Measurements from ENCODE around the gene PLEKHA6.

The PLEKHA6 gene

GRCh38 chr1:204361341-204361771 is 1.6 kb upstream of the PLEKHA6 start:
- peaks cover 26% of the 10 kb centered on the region for H3K4me1 ChIP-seq (ENCODE audit: control insufficient read depth, low read depth, low read length)
- H3K27me3 ChIP-seq (ENCODE audit: control insufficient read depth, insufficient read depth, low read length): peaks cover 24% of the 10 kb centered on the region
- no peak overlapping the region for H3K9ac ChIP-seq (ENCODE audit: low read length)
- no peak overlapping the region for H3K27ac ChIP-seq (ENCODE audit: low read length)
- no peaks in the 10 kb centered on the region for H3K9me3 ChIP-seq (ENCODE audit: control insufficient read depth, low read depth, low read length)
- no peaks in the 10 kb centered on the region for H3K36me3 ChIP-seq (ENCODE audit: control insufficient read depth, low read depth, low read length)
- no peak overlapping the region for H3K4me3 ChIP-seq (ENCODE audit: low read length)

- no peaks in the 10 kb centered on the region for H3K9me3 ChIP-seq (ENCODE audit: control insufficient read depth, low read depth, low read length)
- peaks cover 26% of the 10 kb centered on the region for H3K4me1 ChIP-seq (ENCODE audit: control insufficient read depth, low read depth, low read length)
- no peak overlapping the region for H3K9ac ChIP-seq (ENCODE audit: low read length)
- H3K27me3 ChIP-seq (ENCODE audit: control insufficient read depth, insufficient read depth, low read length): peaks cover 24% of the 10 kb centered on the region
- no peak overlapping the region for H3K4me3 ChIP-seq (ENCODE audit: low read length)
- no peak overlapping the region for H3K27ac ChIP-seq (ENCODE audit: low read length)
- no peaks in the 10 kb centered on the region for H3K36me3 ChIP-seq (ENCODE audit: control insufficient read depth, low read depth, low read length)
These were observed 585 bp upstream of the PLEKHA6 start for GRCh38 chr1:204360314-204360713.

- Histone ChIP-seq H3K4me1 (ENCODE audit: control insufficient read depth, low read depth, low read length) (peaks cover 26% of the 10 kb centered on the region), H3K9ac (ENCODE audit: low read length) (no peak overlapping the region), H3K27ac (ENCODE audit: low read length) (no peak overlapping the region), H3K4me3 (ENCODE audit: low read length) (peak overlapping the region; percentile 28), H3K36me3 (ENCODE audit: control insufficient read depth, low read depth, low read length) (no peaks in the 10 kb centered on the region), H3K27me3 (ENCODE audit: control insufficient read depth, insufficient read depth, low read length) (peaks cover 21% of the 10 kb centered on the region), H3K9me3 (ENCODE audit: control insufficient read depth, low read depth, low read length) (no peaks in the 10 kb centered on the region)
These were observed 627 bp downstream of the PLEKHA6 start for GRCh38 chr1:204359131-204359473.

- H3K4me3 ChIP-seq (ENCODE audit: low read length): peak overlapping the region; percentile 28
- peaks cover 21% of the 10 kb centered on the region for H3K27me3 ChIP-seq (ENCODE audit: control insufficient read depth, insufficient read depth, low read length)
These were observed 1.1 kb downstream of the PLEKHA6 start for GRCh38 chr1:204358605-204359004.

GRCh38 chr1:204357551-204358490 is 1.9 kb downstream of the PLEKHA6 start:
- Histone ChIP-seq H3K9me3 (ENCODE audit: control insufficient read depth, low read depth, low read length) (no peaks in the 10 kb centered on the region), H3K36me3 (ENCODE audit: control insufficient read depth, low read depth, low read length) (no peaks in the 10 kb centered on the region), H3K4me1 (ENCODE audit: control insufficient read depth, low read depth, low read length) (peaks cover 26% of the 10 kb centered on the region), H3K4me3 (ENCODE audit: low read length) (no peak overlapping the region), H3K27ac (ENCODE audit: low read length) (no peak overlapping the region), H3K9ac (ENCODE audit: low read length) (no peak overlapping the region), H3K27me3 (ENCODE audit: control insufficient read depth, insufficient read depth, low read length) (peaks cover 14% of the 10 kb centered on the region)

More at GRCh38 chr1:204358605-204359004, 1.1 kb downstream of the PLEKHA6 start:
- Histone ChIP-seq H3K27ac (ENCODE audit: low read length) (no peak overlapping the region), H3K36me3 (ENCODE audit: control insufficient read depth, low read depth, low read length) (no peaks in the 10 kb centered on the region), H3K4me1 (ENCODE audit: control insufficient read depth, low read depth, low read length) (peaks cover 26% of the 10 kb centered on the region), H3K9ac (ENCODE audit: low read length) (no peak overlapping the region), H3K9me3 (ENCODE audit: control insufficient read depth, low read depth, low read length) (no peaks in the 10 kb centered on the region)

- H3K4me3 ChIP-seq (ENCODE audit: low read length): no peak overlapping the region
These were observed 2.7 kb downstream of the PLEKHA6 start for GRCh38 chr1:204356997-204357396.

GRCh38 chr1:204355913-204356312 is 3.8 kb downstream of the PLEKHA6 start:
- Histone ChIP-seq H3K4me3 (ENCODE audit: low read length) (no peak overlapping the region), H3K36me3 (ENCODE audit: control insufficient read depth, low read depth, low read length) (no peaks in the 10 kb centered on the region), H3K27ac (ENCODE audit: low read length) (no peak overlapping the region), H3K4me1 (ENCODE audit: control insufficient read depth, low read depth, low read length) (peaks cover 33% of the 10 kb centered on the region), H3K27me3 (ENCODE audit: control insufficient read depth, insufficient read depth, low read length) (peaks cover 4% of the 10 kb centered on the region), H3K9me3 (ENCODE audit: control insufficient read depth, low read depth, low read length) (no peaks in the 10 kb centered on the region), H3K9ac (ENCODE audit: low read length) (no peak overlapping the region)

More at GRCh38 chr1:204356997-204357396, 2.7 kb downstream of the PLEKHA6 start:
- H3K4me1 ChIP-seq (ENCODE audit: control insufficient read depth, low read depth, low read length): peaks cover 26% of the 10 kb centered on the region
- no peak overlapping the region for H3K9ac ChIP-seq (ENCODE audit: low read length)
- no peak overlapping the region for H3K27ac ChIP-seq (ENCODE audit: low read length)
- no peaks in the 10 kb centered on the region for H3K9me3 ChIP-seq (ENCODE audit: control insufficient read depth, low read depth, low read length)
- peaks cover 6% of the 10 kb centered on the region for H3K27me3 ChIP-seq (ENCODE audit: control insufficient read depth, insufficient read depth, low read length)
- no peaks in the 10 kb centered on the region for H3K36me3 ChIP-seq (ENCODE audit: control insufficient read depth, low read depth, low read length)

GRCh38 chr1:204354579-204354978 is 5.2 kb downstream of the PLEKHA6 start:
- H3K4me3 ChIP-seq (ENCODE audit: low read length): no peak overlapping the region
- peaks cover 39% of the 10 kb centered on the region for H3K4me1 ChIP-seq (ENCODE audit: control insufficient read depth, low read depth, low read length)
- H3K9ac ChIP-seq (ENCODE audit: low read length): no peak overlapping the region
- H3K27ac ChIP-seq (ENCODE audit: low read length): no peak overlapping the region
- no peaks in the 10 kb centered on the region for H3K9me3 ChIP-seq (ENCODE audit: control insufficient read depth, low read depth, low read length)
- no peaks in the 10 kb centered on the region for H3K27me3 ChIP-seq (ENCODE audit: control insufficient read depth, insufficient read depth, low read length)
- H3K36me3 ChIP-seq (ENCODE audit: control insufficient read depth, low read depth, low read length): no peaks in the 10 kb centered on the region

- no peaks in the 10 kb centered on the region for H3K36me3 ChIP-seq (ENCODE audit: control insufficient read depth, low read depth, low read length)
- no peak overlapping the region for H3K9ac ChIP-seq (ENCODE audit: low read length)
- no peak overlapping the region for H3K4me3 ChIP-seq (ENCODE audit: low read length)
- no peak overlapping the region for H3K27ac ChIP-seq (ENCODE audit: low read length)
- H3K4me1 ChIP-seq (ENCODE audit: control insufficient read depth, low read depth, low read length): peaks cover 30% of the 10 kb centered on the region
- H3K9me3 ChIP-seq (ENCODE audit: control insufficient read depth, low read depth, low read length): no peaks in the 10 kb centered on the region
- no peaks in the 10 kb centered on the region for H3K27me3 ChIP-seq (ENCODE audit: control insufficient read depth, insufficient read depth, low read length)
These were observed 6.4 kb downstream of the PLEKHA6 start for GRCh38 chr1:204353213-204353910.

GRCh38 chr1:204350857-204351573 is 8.7 kb downstream of the PLEKHA6 start:
- no peaks in the 10 kb centered on the region for H3K27me3 ChIP-seq (ENCODE audit: control insufficient read depth, insufficient read depth, low read length)
- no peaks in the 10 kb centered on the region for H3K36me3 ChIP-seq (ENCODE audit: control insufficient read depth, low read depth, low read length)
- H3K4me3 ChIP-seq (ENCODE audit: low read length): peak overlapping the region; percentile 28
- H3K4me1 ChIP-seq (ENCODE audit: control insufficient read depth, low read depth, low read length): peaks cover 19% of the 10 kb centered on the region
- no peak overlapping the region for H3K9ac ChIP-seq (ENCODE audit: low read length)
- no peaks in the 10 kb centered on the region for H3K9me3 ChIP-seq (ENCODE audit: control insufficient read depth, low read depth, low read length)
- no peak overlapping the region for H3K27ac ChIP-seq (ENCODE audit: low read length)

- peak overlapping the region; percentile 28 for H3K4me3 ChIP-seq (ENCODE audit: low read length)
These were observed 9.4 kb downstream of the PLEKHA6 start for GRCh38 chr1:204350312-204350711.

More at GRCh38 chr1:204350312-204350711, 9.4 kb downstream of the PLEKHA6 start:
- H3K9me3 ChIP-seq (ENCODE audit: control insufficient read depth, low read depth, low read length): no peaks in the 10 kb centered on the region
- H3K27ac ChIP-seq (ENCODE audit: low read length): no peak overlapping the region
- H3K27me3 ChIP-seq (ENCODE audit: control insufficient read depth, insufficient read depth, low read length): no peaks in the 10 kb centered on the region
- no peaks in the 10 kb centered on the region for H3K36me3 ChIP-seq (ENCODE audit: control insufficient read depth, low read depth, low read length)
- peaks cover 24% of the 10 kb centered on the region for H3K4me1 ChIP-seq (ENCODE audit: control insufficient read depth, low read depth, low read length)
- no peak overlapping the region for H3K9ac ChIP-seq (ENCODE audit: low read length)
